ENCODE results near the gene TNIP2.

DNA sequence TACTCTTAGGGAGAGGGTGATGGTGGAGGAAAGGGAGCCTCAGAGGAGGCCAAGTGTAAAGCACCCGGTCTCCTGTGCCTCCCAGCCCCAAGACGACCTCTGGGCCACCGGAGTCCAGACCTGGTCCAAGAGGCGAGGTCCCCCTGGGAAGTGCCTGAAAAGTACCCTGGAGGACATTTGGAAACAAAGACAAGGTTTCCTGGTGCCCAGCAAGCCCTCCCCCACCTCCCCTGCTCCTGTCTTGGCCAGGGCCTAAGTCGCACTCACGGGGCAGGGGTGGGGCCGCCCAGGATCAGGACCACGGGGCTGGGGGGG is 36.2 kb upstream of the TNIP2 start:
- TF ChIP-seq, protein P1, sequence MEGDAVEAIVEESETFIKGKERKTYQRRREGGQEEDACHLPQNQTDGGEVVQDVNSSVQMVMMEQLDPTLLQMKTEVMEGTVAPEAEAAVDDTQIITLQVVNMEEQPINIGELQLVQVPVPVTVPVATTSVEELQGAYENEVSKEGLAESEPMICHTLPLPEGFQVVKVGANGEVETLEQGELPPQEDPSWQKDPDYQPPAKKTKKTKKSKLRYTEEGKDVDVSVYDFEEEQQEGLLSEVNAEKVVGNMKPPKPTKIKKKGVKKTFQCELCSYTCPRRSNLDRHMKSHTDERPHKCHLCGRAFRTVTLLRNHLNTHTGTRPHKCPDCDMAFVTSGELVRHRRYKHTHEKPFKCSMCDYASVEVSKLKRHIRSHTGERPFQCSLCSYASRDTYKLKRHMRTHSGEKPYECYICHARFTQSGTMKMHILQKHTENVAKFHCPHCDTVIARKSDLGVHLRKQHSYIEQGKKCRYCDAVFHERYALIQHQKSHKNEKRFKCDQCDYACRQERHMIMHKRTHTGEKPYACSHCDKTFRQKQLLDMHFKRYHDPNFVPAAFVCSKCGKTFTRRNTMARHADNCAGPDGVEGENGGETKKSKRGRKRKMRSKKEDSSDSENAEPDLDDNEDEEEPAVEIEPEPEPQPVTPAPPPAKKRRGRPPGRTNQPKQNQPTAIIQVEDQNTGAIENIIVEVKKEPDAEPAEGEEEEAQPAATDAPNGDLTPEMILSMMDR (IDR thresholded peaks at IDR 0.05): no peak
- TF ChIP-seq POLR2A (IDR thresholded peaks at IDR 0.05): no peak

Data from uterus (tissue), 2 donors.